Measurements from ENCODE around the gene CTF1.

CTF1 gene

DNA sequence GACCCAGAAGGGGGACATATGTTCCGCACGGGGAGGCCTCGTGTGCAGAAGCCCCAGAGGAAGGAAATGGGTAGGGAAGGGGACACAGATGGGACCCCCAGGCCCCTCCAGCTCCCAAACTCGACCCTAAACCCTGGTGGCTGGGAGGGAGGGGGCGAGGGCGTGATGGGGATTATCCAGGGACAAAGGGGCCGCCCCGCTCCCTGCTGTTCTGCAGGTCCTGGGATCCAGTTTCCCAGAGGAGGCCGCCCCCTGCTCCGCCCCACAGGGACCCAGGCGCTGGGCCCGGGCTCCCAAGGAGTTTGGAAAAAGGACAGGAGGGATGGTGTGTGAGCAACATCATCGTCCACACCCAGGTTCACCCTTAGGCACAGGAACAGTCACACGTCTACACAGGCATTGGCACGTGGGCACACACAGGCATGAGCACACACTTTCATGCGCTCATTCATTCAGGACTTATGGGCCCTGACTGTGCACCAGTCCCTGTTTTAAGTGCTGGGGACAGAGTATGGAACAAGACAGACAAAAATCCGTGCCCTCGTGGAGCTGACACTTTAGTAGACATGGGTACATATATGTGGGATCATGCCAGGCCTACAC lies 14.1 kb downstream of the CTF1 start:
- DNase-seq (ENCODE audit: low read depth in 2 of 2) = no peak

GRCh38 chr16:30912794-30913412 lies 16.5 kb downstream of the CTF1 start:
- DNase-seq (ENCODE audit: low read depth in 2 of 2) = no peak

DNA sequence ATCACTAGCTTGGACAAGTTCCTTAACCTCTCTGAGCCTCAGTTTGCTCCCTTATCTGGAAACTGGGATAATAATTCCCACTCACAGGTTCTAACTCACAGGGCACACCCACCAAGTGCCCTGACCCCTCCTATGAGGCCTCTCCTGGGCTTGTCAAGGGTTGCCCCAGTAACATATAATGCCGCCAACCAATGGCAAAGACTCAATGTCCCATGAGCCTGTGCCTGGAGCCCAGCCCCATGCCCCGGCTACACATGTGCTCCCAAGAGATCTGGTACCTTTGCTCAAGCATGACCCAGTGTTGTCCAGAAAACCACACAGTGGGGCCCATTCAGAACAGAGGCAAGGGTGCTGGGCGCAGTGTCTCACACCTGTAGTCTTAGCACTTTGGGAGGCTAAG lies 18.4 kb downstream of the CTF1 start:
- no peak for DNase-seq (ENCODE audit: low read depth in 2 of 2)

- DNase-seq (ENCODE audit: low read depth in 2 of 2) = no peak
Observed at GRCh38 chr16:30918614-30919013, 22.2 kb downstream of the CTF1 start.

DNA sequence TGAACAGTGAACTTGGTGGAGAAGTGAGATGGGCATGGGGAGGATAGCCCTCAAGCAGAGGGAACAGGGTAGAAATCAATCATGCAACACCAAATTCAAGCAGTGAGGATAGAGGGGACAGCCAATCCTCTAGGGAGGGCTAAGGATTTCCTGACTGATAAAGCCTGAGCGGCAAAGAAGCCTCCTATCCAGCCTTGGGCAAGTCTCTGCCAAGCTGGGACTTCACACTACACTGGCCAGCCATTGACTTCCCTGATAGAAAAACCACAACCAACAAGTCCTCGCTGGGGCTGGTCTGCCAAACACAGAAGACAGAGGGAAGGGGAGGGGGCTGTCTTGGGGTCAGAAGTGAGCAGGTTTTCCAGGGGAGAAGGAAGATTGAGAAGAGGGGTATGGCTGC lies 24.5 kb downstream of the CTF1 start:
- DNase-seq (ENCODE audit: low read depth in 2 of 2) = no peak

- DNase-seq (ENCODE audit: low read depth in 2 of 2) = no peak
Observed at GRCh38 chr16:30921459-30921747, 25.0 kb downstream of the CTF1 start.

GRCh38 chr16:30921748-30922419 lies 25.5 kb downstream of the CTF1 start:
- peak; percentile 65 to 69 for DNase-seq (ENCODE audit: low read depth in 2 of 2)

- DNase-seq (ENCODE audit: low read depth in 2 of 2) = peak; percentile 99
Observed at GRCh38 chr16:30922420-30922959, 26.1 kb downstream of the CTF1 start.

DNA sequence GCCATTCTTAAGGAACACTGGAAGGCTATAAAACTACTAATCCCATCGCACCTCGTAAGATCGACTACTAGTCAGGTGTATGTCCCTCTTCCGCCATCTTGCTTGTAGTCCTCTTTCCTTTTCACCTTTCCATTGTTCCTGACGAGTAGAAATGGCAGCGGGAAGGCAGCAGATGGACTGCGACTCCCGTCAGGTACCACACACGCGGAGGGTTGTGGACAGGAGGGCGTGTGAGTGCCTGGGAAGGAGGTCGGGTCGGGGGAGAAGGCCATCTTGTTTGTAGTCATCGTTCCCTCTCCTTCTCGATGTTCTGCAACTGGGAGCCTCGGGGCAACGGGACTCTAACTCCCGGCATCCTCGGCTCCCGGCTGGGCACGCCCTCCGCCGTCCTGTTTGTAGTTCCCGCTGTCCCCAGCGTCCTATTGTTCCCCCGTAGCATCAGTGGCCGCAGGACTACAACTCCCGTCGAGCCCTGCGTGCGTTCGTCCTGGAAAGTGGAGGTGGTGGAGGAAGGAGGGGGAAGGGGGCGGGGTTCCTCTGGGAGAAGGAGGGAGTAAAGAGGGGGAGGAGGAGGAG lies 26.6 kb downstream of the CTF1 start:
- peak; percentile 99 for DNase-seq (ENCODE audit: low read depth in 2 of 2)

- no peak for DNase-seq (ENCODE audit: low read depth in 2 of 2)
Observed at GRCh38 chr16:30923554-30924075, 27.2 kb downstream of the CTF1 start, which contains the start of gene FBXL19. Gene FBXL19 (plus strand): TSS chr16:30923572. CDS start chr16:30925755, 2,183 bp downstream.

DNA sequence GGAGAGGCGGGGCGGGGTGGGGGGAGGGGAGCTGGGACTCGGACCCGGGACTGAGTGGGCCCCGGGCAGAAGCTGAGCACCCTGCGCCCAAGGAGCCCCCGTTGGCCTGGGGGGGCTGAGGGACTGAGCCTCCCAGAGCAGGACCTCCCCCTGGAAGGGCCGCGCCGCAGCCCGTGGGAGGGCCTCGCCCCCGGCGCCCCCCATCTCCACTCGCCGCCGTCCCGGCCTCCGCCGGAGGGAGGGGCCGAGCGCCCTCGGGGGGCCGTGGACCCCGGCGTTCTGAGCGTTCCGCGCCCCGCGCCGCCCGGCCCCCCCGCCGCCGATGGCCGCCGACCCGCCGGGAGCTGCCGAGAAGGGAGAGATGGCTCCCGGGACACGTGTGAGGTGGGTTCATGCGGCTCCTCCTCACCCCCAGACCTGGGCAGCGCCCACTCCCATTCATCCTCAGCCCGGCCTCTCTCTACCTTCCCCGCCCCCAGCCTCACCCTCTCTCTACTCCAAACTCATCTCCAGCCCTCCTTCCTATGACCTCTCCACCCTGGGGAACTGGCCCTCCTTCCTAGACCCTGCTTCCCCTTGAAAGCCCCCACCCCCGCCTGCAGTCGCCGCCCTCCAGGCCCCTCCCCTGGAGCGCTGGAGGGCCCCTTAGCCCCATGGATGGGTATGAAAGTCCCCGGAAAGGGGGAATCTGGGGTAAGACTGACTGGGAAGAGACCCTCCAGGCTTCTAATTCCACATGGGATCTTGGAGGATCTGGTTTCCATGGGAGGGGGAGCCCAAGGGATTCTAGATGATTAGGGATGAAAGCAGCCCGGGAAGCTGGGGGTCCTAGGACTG lies 27.9 kb downstream of the CTF1 start:
- no peak for DNase-seq (ENCODE audit: low read depth in 2 of 2)

GRCh38 chr16:30924913-30925631 lies 28.7 kb downstream of the CTF1 start:
- DNase-seq (ENCODE audit: low read depth in 2 of 2) = no peak

- no peak for DNase-seq (ENCODE audit: low read depth in 2 of 2)
Observed at GRCh38 chr16:30925632-30925987, 29.2 kb downstream of the CTF1 start.

DNA sequence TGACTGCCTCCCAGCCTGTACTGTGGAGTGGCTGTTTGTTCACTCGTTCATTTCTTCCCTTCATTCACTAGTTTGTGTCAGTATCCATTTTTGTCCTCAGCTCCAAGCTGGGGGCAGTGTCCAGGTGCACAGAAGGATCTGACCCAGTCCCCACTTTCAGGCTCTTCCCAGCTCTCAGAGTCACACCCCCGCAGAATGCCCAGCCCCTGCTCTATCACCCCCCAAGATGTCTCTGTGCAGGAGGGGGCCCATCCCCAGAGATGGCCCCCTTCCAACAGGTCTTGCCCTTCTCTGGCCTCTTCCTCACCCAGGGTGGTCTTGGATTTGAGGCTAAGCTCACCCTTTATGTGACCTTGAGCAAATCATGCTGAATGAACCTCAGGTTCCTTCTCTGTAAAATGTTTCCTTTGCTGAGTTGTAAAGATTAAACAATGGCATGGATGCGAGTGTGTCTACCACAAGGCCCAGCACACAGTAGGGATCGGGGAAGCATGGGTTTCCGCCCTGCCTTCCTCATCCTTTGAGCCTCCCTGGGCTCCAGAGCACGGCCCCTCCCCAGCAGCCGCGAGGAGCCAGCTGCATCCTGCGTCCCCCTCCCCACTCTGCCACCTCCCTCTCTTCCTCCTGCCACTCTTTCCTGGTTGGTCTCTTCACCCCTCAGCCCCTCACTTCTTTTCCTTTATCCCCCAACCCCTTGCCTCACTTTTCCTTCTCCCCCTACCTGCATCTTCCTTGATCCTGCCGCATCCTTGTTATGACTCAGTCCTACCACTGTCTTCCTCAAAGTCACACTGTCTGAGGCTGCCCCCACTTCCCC lies 29.8 kb downstream of the CTF1 start:
- DNase-seq (ENCODE audit: low read depth in 2 of 2) = no peak

GRCh38 chr16:30926937-30927788 lies 30.7 kb downstream of the CTF1 start:
- no peak for DNase-seq (ENCODE audit: low read depth in 2 of 2)

DNA sequence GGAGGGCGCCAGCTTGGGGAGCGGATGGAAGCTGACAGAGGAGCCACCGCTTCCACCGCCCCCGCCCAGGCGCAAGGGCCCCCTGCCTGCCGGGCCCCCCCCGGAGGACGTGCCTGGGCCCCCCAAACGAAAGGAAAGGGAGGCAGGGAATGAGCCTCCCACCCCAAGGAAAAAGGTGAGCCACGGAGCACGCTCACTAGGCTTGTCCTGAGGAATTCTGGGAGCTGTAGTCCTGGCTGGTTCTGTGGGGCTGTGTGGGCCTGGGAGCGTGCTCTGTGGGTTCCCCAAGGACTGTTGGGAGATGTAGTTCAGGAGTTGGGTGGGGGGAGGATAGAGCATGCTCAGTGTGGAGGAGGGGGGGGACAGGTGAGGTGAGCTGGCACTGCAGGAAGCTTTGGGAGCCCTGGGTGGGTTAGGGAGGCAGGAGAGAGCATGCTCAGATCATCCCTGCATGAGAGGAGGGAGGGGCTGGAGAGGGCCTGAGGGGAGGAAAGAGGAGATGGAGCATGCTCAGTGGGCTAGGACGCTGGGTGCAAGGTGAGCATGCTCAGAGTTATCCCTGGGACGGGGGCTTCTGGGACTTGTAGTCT lies 31.5 kb downstream of the CTF1 start:
- no peak for DNase-seq (ENCODE audit: low read depth in 2 of 2)

DNA sequence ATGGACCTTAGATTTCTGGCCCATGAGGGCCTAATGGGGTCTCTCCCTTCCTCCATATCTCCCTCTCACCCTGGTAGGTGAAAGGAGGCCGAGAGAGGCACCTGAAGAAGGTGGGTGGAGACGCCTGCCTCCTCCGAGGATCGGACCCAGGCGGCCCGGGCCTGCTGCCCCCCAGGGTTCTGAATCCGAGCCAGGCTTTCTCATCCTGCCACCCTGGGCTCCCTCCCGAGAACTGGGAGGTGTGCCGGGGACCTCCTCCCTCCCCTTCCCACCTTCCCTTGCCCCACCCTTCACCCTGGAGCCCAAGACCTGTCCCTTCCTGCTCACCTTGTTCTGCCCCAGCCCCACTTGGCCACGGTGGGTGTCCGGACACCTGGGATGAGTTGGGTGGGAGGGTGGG lies 32.0 kb downstream of the CTF1 start:
- no peak for DNase-seq (ENCODE audit: low read depth in 2 of 2)

DNA sequence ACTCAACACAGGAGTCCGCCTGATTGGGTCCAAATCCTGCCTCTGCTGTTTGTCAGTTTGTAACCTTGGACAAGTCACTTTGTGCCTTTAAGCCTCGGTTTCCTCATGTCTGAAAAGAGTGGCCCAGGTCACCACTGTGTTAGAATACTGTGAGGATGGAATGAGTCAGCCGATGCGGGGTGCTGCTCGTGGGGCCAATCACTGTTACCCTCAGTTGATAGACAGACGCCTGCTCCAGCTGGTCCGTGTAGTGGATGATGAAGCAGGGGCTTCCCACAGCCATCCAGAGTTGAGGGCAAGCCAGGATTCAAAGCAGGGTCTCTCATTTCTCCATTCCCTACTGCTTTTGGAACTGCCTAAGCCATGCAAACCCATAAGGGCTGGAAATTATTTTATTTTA lies 32.8 kb downstream of the CTF1 start:
- DNase-seq (ENCODE audit: low read depth in 2 of 2) = no peak

GRCh38 chr16:30930160-30930571 lies 33.8 kb downstream of the CTF1 start:
- DNase-seq (ENCODE audit: low read depth in 2 of 2) = no peak
